ENCODE measurements around the gene LCMT1.
A peak's percentile ranks its signal among the peaks of the same experiment; 100 is the strongest.
"Not testable (repeated sequence)": the region's sequence is repeated elsewhere in the genome, so short reads cannot be mapped to it uniquely, and the experiment has no call there.

The LCMT1 gene

GRCh38 chr16:25097276-25097975, 14.1 kb upstream of the LCMT1 start:
- no peak for DNase-seq

DNA sequence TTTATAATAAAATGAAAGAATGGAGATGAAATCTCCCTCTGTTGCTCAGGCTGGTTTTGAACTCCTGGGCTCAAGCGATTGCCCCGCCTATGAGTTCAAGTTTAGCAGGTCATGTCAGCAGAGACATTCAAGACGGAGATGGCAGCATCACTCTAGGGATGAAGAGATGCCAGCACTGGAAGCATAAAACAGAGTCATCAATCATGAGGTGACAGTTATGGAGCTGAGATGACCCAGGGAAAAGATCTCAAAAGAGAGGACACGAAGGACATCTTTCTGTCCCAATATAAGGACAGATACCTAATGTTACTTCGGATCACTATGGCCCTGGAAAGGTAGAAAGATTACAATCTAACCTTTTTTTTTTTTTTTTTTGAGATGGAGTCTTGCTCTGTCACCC, 11.0 kb upstream of the LCMT1 start:
- DNase-seq, result no peak

DNA sequence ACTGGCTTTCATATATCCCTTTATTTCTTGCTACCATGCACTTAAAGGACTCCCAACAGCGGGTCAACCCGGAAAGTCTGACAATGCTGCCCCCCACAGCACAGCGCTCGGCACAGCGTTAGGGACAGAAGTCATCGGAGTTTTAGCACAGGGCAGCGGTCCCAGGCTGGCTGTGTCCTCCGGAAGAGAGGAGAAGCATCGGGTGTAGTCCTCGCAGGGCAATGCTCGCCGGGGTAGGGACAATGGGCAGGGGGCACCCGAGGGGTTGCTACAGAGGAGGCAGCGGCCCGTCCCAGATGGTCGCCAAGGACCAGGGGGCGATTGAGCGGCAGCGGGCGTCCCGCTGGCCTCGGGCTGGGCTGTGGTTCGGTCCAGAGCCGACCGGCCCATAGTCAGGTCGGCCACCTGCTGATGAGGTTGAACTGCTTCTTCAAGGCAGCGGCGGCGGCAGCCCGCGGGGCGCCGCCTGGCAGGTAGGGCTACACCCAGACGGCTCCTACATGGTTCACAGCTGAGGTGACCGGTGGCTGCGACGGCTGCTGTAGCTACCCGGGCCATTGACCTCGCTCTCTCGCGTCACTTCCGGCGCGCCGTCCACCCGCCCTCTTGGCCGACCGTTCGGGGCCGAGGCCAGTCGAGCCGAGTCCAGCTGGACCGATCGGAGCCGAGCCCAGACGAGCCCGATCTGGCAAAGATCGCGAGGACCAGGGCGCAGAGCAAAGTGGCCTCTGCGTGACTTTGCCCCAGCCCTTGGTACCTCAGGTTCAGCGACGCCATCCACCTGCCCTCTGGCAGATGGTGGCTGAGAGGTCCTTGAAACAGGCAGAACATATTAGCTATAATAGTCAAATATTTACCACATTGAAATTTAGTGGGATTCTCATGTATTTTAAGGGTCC, 4.7 kb upstream of the LCMT1 start:
- peak; percentile 89 for DNase-seq

DNA sequence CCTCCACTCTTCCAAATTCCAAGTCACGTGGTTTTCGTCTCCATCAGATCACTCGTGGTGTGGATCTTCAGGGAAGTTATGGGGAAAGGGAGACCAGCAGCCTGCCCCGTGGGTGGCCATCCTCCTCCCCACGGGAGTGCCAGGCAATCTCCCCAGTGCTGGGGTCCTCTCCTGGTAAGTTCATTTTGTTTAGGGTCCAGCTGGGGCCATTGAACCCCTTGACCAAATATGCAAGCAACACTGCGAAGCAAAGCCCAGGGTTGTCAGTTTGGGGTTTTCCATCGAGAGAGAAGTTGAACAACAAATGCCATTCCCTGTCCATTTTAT, 4.1 kb upstream of the LCMT1 start:
- no peak for DNase-seq

DNA sequence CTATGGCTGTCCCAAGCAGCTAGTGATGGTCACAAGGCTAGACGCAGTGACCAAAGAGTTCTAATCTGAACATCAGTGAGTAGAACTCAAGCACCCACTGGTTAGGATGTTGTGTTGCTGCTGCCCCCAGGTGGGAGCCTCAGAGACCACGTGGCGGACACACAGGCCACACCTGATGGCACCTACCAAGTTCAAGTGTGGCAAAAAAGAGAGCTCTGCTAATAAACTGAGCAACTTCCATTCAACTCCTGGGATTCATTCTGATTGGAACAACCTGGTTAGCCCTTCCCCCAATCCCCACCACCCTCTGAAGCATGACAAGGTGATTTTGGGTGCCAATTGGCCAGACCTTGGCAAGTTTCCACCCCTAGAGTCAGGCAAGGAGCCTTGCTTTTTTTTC, 3.5 kb upstream of the LCMT1 start:
- DNase-seq, result no peak

DNA sequence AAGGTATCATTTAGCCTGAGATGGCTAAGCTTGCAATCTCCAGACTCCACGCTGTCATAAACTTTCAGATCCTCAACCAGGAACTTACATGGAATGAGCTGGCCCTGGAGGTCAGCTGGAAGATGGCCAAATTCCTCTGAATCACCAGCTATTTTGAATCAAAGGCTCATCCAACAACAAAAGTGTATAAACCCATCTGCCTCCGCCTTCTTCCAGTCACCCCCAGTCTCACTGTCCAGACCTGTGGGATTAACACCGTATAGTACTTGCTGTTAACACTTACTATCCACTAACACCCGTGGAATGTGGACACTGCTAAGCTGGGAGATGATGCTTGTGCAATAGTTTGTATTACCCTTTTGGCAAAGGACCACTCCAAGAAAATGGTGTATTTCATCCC, 1.9 kb upstream of the LCMT1 start:
- peak; percentile 93 for DNase-seq

- DNase-seq, result no peak
Observed at GRCh38 chr16:25110387-25110947, 1.1 kb upstream of the LCMT1 start.

DNA sequence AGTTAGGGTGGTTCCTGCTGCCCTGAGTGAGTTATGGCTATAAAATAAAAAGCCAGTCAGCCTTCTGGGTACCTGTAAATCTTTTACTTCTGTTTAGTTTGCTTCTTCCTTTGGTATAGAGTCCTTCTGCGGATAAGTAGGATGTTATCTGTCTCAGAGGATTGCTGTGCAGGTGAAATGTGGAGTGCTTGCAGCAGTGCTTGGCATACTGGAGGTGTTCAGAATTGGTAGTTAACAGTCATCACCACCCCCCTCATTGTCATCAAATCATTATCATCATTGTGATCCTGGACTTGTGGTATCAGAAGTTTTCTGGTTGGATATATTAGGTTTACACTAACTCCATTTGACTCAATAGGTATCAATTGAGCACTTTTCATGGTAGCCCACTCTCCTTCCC, 2.6 kb downstream of the LCMT1 start:
- no peak for DNase-seq

- DNase-seq, result no peak
Observed at GRCh38 chr16:25118851-25119578, 7.5 kb downstream of the LCMT1 start.

- no peak for DNase-seq
Observed at GRCh38 chr16:25121824-25122600, 10.5 kb downstream of the LCMT1 start.

DNA sequence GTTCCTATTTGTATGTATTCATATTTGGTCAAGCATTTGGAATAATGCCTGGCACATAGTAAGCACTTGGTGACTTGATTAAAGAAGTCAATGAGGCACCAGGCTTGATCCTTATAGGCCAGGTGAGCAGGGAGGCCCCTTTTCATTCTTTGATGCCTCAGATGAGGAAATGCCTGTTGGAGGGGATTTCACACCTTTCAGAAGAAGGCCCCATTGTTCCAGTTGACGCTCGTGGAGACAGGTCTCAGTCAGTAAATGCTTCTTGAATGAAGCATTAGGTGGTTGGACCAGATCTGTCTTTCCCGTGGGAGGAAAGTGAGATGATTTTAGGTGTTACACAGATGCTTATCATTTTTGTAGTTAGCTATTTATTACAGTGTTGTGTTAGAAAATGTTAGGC, 13.0 kb downstream of the LCMT1 start:
- no peak for DNase-seq

GRCh38 chr16:25126086-25126666, 14.6 kb downstream of the LCMT1 start:
- peak; percentile 42 for DNase-seq

GRCh38 chr16:25126820-25127232, 15.3 kb downstream of the LCMT1 start:
- DNase-seq, result peak; percentile 89

- not testable (repeated sequence) for DNase-seq
Observed at GRCh38 chr16:25132751-25133150, 21.2 kb downstream of the LCMT1 start.

GRCh38 chr16:25134166-25134700, 22.7 kb downstream of the LCMT1 start:
- no peak for DNase-seq

GRCh38 chr16:25135254-25135878, 23.8 kb downstream of the LCMT1 start:
- peak; percentile 49 for DNase-seq

GRCh38 chr16:25138130-25138529, 26.6 kb downstream of the LCMT1 start:
- DNase-seq, result no peak

GRCh38 chr16:25140459-25140858, 28.9 kb downstream of the LCMT1 start:
- peak; percentile 9 for DNase-seq

GRCh38 chr16:25141648-25142047, 30.1 kb downstream of the LCMT1 start:
- no peak for DNase-seq

DNA sequence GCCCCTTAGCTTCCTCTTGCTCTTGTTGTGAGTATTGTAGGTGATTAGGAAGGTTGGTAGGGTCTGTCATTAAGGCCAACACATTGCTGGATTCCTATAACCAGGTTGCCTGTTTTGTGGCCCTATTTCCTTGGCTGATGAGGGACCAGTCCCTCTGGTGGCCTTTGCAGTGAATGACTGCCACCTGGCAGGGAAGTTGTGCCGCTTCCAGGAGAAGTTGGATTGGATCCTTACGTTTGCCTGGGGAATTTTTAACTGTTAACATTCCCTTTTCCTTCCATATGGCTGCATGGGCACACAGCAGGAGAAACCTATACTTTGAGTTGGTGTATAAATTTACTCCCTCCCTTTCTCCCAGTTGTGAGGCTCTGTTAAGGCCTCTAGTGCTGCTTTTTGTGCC, 32.4 kb downstream of the LCMT1 start:
- DNase-seq, result no peak

DNA sequence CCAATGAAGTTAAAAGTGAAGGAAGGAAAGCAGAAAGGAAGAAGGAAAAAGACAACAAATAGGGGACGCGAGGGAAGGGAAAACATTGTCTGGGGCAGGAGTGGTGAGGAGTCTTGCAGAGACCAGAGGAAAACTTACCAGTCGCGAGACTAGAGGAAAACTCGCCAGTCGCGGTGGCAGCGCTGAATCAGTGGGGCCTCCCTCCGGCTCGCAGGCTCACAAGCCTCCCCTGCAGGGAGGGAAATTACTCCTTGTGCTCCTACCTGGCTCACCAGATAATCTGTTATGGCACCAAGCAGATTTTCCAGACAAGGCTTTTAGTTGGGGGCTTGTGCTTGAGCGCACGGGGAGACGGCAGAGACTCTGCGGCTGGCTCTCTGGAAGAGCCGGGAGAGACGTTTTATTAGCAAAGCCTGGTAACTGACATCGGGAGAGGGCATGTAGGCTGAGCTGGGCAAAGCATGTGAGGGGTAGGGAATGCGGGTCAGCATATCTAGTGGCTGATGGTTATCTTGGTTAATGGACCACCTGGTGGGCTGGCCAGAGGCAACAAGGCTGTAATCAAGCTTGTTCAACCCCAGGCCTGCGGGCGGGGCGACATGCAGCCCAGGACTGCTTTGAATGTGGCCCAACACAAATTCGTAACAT, 37.1 kb downstream of the LCMT1 start:
- no peak for DNase-seq

Measured in NCI-H226 (cell line).